HG02642 (cell line): ENCODE results near the gene OR51G1.
"Not testable (repeated sequence)": the region's sequence is repeated elsewhere in the genome, so short reads cannot be mapped to it uniquely, and the experiment has no call there.

Experiments used
- ATAC-seq: cut with Tn5 transposase; IDR thresholded peaks from one replicate; pipeline ENCODE4 v1.9.1; 2021; ENCODE audit warnings: mild to moderate bottlenecking; ENCODE audit not compliant: unreplicated experiment, poor library complexity

Gene OR51G1, protein sequence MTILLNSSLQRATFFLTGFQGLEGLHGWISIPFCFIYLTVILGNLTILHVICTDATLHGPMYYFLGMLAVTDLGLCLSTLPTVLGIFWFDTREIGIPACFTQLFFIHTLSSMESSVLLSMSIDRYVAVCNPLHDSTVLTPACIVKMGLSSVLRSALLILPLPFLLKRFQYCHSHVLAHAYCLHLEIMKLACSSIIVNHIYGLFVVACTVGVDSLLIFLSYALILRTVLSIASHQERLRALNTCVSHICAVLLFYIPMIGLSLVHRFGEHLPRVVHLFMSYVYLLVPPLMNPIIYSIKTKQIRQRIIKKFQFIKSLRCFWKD

DNA sequence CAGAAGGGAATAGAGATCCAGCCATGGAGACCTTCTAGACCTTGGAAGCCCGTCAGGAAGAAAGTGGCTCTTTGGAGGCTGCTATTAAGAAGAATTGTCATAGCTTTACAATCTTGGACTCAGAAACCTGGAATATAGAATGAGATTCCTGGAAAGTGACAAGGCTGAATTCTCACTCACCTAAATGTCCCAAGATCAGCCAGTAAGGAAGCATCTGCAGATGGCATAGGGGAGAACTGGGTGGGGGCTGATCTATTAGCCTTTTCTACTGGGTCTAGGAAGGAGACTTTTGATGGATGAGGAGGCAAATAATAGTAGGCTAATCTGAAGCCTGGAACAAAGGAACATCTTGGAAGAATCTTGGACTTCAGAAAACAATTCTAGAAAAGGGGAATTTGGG, at the start of gene OR51G1:
Gene OR51G1, minus strand, starts transcription at position 101 of the 400 bp plus-strand sequence. Its CDS starts 0 bp downstream, at position 101.
- ATAC-seq = no peak

GRCh38 chr11:4962816-4963215, 38.7 kb upstream of the OR51G1 start:
- ATAC-seq = no peak

GRCh38 chr11:4960877-4961276, 36.7 kb upstream of the OR51G1 start:
- no peak for ATAC-seq

DNA sequence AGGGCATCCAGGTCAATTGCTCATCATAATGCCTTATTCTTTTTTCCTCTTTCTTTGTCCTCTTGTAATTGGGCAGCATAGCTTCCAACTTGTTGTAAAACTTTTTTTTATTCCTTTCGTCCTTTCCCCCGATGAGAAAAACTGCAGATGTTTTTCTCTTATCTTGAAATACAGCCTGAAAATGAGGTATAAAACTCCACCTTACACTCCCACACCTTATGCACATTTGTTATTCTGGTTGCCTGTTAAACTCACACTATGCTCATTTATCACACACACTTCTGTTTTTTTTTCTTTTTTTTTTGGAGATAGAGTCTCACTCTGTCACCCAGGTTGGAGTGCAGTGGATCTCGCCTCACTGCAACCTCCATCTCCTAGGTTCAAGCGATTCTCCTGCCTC, 33.3 kb upstream of the OR51G1 start:
- ATAC-seq = no peak

GRCh38 chr11:4955613-4956012, 31.5 kb upstream of the OR51G1 start, which contains the start of gene OR51A2:
Gene OR51A2, minus strand, starts transcription at chr11:4955713. Its CDS starts 0 bp downstream, at chr11:4955713.
- not testable (repeated sequence) for ATAC-seq

DNA sequence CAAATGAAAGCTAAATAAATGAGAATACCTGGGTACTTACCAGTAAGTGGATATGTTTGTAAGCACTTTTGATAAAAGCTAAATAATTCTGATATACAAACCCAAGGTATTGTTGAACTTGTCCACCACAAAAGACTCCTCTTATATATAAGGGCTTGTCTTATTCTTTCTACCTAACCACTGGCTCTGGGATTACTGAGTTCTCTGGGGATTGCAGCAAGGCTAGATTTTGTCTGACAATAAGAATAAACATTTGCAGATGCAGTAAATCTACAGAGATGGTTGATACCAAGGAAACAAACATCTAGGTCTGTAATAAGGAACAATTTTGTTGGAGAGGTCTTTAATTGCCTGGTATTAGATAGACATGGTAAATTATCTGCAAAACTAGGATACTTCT, 23.4 kb upstream of the OR51G1 start, which contains the start of gene OR51A4:
Gene OR51A4, minus strand, starts transcription at position 101 of the 400 bp plus-strand sequence. CDS start 505 bp downstream, outside the sequence.
- no peak for ATAC-seq

DNA sequence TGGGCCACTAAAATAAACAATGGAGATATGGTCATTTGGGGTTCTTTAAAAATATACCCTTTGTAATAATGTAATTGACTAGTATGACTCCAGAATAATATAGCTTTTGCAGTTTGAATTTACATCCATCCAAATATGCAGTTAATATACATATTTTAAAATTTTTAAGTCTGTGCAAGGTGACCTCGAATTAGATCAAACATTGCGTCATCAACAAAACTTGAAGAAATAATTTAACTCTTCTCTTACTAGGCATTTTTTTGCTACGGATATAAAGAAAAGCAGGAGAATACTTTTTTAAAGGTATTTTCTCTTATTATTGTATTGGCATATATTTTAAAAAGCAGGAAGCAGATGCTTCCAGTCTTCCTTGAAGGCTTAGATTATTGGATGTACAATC, 12.6 kb upstream of the OR51G1 start:
- no peak for ATAC-seq

DNA sequence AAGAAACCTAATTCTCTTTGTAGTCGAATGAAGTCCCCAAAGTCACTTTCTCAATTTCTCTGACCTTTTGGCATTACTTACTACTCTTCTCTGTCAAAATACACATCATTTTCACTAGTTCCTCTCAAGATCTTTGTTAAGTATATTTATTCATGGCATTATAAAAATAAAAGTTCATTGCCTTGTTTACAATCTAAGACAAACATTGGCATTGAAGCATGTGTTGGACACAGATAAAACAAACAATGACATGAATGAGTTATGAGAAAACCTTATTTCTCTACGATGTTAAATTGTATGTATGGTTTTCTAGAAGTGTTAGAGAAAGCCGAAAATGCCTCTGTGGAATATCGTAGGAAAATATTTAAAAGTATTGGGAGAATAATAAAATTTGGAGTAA, 8.6 kb upstream of the OR51G1 start:
- no peak for ATAC-seq

DNA sequence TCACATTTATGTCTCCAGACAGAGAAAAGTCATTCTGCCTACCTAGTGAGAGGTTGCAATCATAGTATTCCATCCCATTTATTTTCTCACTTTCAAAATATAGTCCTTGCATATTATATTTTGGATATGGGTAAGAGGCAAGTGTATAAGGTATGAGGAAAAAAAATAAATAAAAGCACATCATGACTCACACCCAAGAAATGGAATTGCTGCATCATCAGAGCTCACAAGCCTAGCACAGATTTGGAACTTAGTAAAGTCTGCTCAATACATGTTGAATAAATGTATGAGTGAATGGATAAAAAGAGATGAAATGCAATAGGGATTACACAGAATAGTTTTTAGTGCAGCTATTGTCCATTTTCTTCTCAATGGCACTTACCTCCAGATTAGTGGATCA, 2.5 kb upstream of the OR51G1 start:
- no peak for ATAC-seq

- no peak for ATAC-seq
Measured at GRCh38 chr11:4922304-4922703, 1.8 kb downstream of the OR51G1 start.

DNA sequence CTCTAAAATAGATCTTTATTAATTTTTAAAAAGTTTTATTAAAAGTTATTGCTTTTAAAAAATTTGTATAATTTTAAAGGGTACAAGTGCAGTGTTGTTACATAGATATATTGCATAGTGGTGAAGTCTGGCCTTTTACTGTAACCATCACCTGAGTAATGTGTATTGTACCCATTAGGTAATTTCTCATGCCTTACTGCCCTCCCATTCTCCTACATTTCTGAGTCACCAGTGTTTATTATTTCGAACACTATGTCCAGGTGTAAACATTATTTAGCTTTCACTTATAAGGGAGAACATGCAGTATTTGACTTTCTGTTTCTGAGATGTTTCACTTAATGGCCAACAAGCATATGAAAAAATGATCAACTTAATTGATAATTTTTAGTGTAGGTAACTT, 2.3 kb downstream of the OR51G1 start:
- ATAC-seq = no peak

DNA sequence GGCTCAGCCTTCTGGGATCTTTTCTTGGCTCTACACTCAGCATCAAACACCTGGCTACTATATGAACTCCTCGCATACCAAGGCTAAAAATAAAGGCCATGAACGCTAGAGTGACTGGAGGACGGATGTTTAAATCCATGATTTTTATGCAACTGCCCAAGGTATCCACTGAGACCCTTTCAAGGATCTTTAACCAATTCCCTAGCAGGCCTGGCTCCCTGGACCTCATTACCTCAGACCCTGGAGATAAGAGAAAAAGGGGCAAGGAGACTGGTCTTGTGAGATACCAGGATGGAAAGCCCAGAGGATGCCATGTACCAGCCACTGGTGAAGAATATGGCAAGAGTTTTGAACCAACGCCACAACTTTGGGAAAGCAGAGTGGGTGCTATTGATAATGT, 4.9 kb downstream of the OR51G1 start, which contains the start of gene OR51G2:
Gene OR51G2, minus strand, starts transcription at position 101 of the 400 bp plus-strand sequence. CDS start 3,687 bp downstream, outside the sequence.
- ATAC-seq = no peak

DNA sequence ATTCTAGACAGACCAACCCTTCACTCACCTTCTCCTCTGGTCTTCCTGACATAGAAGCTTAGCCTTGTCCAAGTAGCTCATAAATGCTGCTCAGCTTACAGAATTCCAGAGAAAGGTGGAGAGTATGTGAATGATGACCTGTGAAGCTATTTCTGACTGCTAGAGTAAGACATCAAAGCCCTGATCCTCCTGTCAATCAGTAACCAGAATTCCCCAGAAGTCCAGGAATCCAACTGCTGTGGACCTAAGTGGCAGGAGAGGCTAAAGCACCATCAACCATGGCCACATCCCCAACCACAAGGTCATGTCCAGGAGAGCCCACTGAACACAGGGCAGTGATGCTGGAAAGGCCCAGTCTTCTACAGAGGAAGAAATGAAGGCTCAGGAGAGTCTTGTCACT, 7.6 kb downstream of the OR51G1 start:
- no peak for ATAC-seq

DNA sequence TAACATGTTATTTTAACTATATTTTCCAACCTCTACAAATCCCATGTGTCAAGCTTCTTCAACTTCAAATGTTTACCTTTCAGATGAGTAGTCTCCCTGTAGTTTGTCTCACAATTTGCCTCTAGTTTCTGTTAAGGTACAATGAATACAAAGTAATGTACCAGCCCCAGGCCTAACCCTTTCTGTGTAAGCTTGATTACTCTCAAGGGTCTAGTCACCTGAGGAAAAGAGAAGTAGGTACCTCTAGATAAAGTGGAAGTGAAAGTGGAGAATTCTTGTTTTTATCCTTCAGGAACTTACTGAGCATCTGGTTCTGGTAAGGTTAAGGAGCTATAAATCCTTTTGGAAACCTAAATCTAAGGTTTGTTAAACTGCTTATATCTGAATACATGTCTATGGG, 20.7 kb downstream of the OR51G1 start, which contains the start of gene OR51A7:
Gene OR51A7, plus strand, starts transcription at position 300 of the 400 bp plus-strand sequence. CDS start 3,587 bp downstream, outside the sequence.
- no peak for ATAC-seq

DNA sequence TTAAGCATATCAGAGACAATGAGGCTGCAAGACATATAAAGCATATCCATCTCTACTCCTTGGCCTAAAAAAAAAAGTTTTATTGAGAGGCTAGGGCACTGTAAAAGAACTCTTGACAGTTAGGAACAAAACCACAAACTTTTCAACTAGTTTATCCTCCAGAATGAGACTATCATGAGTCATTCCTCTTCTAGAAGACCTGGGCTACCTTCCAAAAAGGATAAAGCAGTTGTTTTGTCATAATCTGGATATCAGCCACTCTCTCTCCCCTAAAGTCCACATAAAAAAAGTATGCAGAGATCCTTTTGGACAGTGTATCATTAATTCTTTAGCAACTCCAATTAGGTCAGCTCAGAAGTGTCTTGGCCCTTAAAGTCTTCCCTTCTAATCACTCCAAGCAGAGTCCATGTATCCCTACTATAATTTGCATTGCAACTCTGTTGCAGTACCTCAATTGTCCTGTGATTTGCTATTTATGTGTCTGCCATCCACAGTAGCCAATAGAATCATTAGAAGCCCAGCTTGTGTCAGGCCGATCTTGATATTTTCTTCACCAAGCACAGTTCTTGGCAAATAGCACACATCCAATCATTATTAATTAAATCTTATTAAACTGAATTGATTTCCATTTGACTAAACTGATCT, 32.0 kb downstream of the OR51G1 start:
- ATAC-seq = no peak

DNA sequence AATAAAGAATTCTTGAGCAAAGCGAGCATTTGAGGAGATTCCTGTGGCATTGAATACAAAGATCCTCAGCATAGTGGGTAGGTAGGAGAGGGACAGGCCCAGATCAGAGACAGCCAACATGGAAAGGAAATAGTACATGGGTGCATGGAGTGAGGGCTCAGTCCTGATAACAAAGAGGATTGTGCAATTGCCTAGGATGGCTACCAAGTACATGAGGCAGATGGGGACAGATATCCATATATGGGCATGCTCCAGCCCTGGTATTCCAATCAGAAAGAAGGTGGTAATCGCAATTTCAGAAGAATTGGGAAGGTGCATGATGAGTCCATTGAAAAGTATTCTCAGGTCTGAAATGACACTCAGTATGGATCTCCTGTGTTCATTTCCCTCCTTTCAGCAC, 33.9 kb downstream of the OR51G1 start:
- no peak for ATAC-seq

DNA sequence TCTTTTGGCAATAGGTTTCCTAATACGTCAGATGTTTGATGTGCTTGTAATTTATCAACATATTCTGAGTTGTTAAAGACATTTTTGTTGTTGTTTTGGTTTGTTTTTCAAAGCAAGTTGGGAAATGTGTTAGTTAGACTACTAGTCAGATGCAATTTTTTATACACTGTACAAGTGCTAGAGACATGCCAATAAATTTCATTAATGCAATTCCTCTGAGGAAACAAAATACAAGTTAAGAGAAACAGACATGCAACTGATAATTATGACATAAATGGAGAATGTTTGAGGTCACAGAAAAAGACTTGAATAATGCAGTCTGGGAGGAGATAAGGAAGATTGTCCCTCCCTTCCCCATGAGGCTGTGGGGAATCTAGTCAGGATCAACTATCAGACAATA, 36.5 kb downstream of the OR51G1 start:
- no peak for ATAC-seq

DNA sequence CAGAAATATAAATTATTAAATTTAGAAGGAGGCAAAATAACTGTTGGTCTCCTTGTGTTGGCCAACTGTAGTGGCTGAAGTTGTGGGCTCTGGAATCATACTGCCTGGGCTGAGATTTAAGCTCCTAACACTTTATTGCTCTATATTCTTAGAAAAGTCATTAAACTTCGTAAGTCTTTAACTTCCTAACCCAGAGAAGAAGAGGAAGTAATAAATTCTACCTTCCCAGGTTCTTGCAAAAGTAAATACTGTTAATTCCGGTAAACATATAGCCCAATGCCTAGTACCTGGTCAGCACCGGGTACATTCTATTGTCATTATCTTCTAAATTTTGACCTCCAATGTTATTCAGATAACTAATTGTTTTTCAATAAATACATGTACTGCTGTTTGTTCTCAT, 38.0 kb downstream of the OR51G1 start:
- ATAC-seq = no peak

GRCh38 chr11:4884361-4884760, 39.8 kb downstream of the OR51G1 start:
- no peak for ATAC-seq

DNA sequence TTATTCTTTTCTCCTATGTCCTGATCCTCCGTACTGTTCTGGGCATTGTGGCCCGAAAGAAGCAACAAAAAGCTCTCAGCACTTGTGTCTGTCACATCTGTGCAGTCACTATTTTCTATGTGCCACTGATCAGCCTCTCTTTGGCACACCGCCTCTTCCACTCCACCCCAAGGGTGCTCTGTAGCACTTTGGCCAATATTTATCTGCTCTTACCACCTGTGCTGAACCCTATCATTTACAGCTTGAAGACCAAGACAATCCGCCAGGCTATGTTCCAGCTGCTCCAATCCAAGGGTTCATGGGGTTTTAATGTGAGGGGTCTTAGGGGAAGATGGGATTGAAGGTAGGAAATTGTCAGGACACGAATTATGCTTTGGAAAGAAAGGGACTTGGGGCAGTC, 41.6 kb downstream of the OR51G1 start:
- no peak for ATAC-seq

DNA sequence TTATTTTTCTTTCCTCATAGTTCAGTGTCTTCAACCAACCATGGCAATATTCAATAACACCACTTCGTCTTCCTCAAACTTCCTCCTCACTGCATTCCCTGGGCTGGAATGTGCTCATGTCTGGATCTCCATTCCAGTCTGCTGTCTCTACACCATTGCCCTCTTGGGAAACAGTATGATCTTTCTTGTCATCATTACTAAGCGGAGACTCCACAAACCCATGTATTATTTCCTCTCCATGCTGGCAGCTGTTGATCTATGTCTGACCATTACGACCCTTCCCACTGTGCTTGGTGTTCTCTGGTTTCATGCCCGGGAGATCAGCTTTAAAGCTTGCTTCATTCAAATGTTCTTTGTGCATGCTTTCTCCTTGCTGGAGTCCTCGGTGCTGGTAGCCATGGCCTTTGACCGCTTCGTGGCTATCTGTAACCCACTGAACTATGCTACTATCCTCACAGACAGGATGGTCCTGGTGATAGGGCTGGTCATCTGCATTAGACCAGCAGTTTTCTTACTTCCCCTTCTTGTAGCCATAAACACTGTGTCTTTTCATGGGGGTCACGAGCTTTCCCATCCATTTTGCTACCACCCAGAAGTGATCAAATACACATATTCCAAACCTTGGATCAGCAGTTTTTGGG, 42.2 kb downstream of the OR51G1 start, which contains the start of gene OR51T1:
Gene OR51T1, plus strand, starts transcription at position 41 of the 641 bp plus-strand sequence. Its CDS starts 0 bp downstream, at position 41.
- no peak for ATAC-seq
